HCT116 (cell line): ENCODE results near the gene DPP6. TPM values are rescaled to one million over a fixed set of nuclear protein-coding genes. Genes with fewer than 3 reads are reported as not detected.

Source experiments
- ATAC-seq: fragments of 200-7000 bp; cut with Tn5 transposase; 2 replicates; pipeline ENCODE4 v1.9.1; 2020; ENCODE audit warnings: mild to moderate bottlenecking, moderate library complexity
- BruUV-seq: library from RNA; stranded (reverse); fragments of 400-500 nt; replicated peaks from 2 replicates; lab custom pipeline; 2021; lab: Mats Ljungman, UMichigan
- CTCF ChIA-PET: fragments of 300-600 bp; sonication (Branson Sonifier 250); formaldehyde crosslinking; loops from one replicate; lab custom pipeline; 2021; ENCODE audit warnings: antibody characterized with exemption; lab: Charles Lee
- POLR2A ChIA-PET: fragments of 300-600, 350-600 bp; sonication (Branson Sonifier 250); formaldehyde crosslinking; loops from one replicate; lab custom pipeline; 2021; ENCODE audit warnings: antibody characterized with exemption; lab: Charles Lee
- RAD21 ChIA-PET, 2 experiments: fragments of 300-600 bp; sonication (Branson Sonifier 250); formaldehyde crosslinking; loops; one replicate each; lab custom pipeline; 2023; ENCODE audit warnings: low total read pairs in 2 of 2; ENCODE audit not compliant: uncharacterized antibody in 2 of 2, unreplicated experiment in 2 of 2, low non-redundant PET in 1 of 2; lab: Charles Lee
- DNase-seq: peaks from one replicate; pipeline ENCODE4 v3.0.0-alpha.2; 2010; ENCODE audit warnings: low read depth, low spot score
- H2AFZ ChIP-seq: fragments of 200-600 bp; shearing (Covaris generic), sonication (generic); 2 replicates; pipeline ENCODE4 v1.6.1; 2017; ENCODE audit warnings: low read depth, mixed run types, mixed read lengths, antibody characterized with exemption, low read length; ENCODE audit not compliant: poor library complexity, severe bottlenecking
- H3K27ac ChIP-seq: 2 replicates; pipeline ENCODE4 v1.5.1; 2012; ENCODE audit warnings: low read depth, low read length
- H3K27me3 ChIP-seq: fragments of 200-600 bp; sonication (generic); 2 replicates; pipeline ENCODE4 v1.6.1; 2016; ENCODE audit warnings: mixed run types, low read length, mixed read lengths; ENCODE audit not compliant: insufficient read depth
- H3K36me3 ChIP-seq, 2 experiments: fragments of 200-500 bp in 1 of 2; fragments of 200-600 bp in 1 of 2; sonication (Bioruptor generic) in 1 of 2; sonication (generic) in 1 of 2; 2 replicates each; pipeline versions ENCODE4 v1.5.1 to v1.6.1; 2014 to 2016; ENCODE audit warnings: low read length in 2 of 2, inconsistent platforms in 1 of 2, mixed read lengths in 1 of 2, mixed run types in 1 of 2; ENCODE audit not compliant: insufficient read depth in 2 of 2, control insufficient read depth in 1 of 2
- H3K4me1 ChIP-seq, 2 experiments: fragments of 200-600 bp in 1 of 2; sonication (generic) in 1 of 2; 2 replicates each; pipeline versions ENCODE4 v1.5.1 to v1.6.1; 2012 to 2017; ENCODE audit warnings: low read length in 2 of 2, inconsistent platforms in 1 of 2, mild to moderate bottlenecking in 1 of 2, mixed read lengths in 1 of 2, mixed run types in 1 of 2, moderate library complexity in 1 of 2; ENCODE audit not compliant: insufficient read depth in 2 of 2, control insufficient read depth in 1 of 2
- H3K4me2 ChIP-seq: fragments of 200-600 bp; sonication (generic); 2 replicates; pipeline ENCODE4 v1.6.1; 2017; ENCODE audit warnings: mixed run types, low read length, mixed read lengths
- H3K4me3 ChIP-seq, 2 experiments: fragments of 200-600 bp in 1 of 2; sonication (generic) in 1 of 2; replicated peaks in 1 of 2; 2 replicates each; pipeline ENCODE4 v1.5.1; 2011 to 2016; ENCODE audit warnings: low read length in 2 of 2, control low read depth in 1 of 2, low read depth in 1 of 2, mild to moderate bottlenecking in 1 of 2, mixed read lengths in 1 of 2, mixed run types in 1 of 2
- H3K79me2 ChIP-seq: fragments of 200-600 bp; sonication (generic); 2 replicates; pipeline ENCODE4 v1.6.1; 2017; ENCODE audit warnings: mild to moderate bottlenecking, mixed run types, low read length, moderate library complexity, mixed read lengths; ENCODE audit not compliant: insufficient read depth
- H3K9ac ChIP-seq: fragments of 200-600 bp; sonication (generic); 2 replicates; pipeline ENCODE4 v1.6.1; 2016; ENCODE audit warnings: low read length, mixed read lengths
- H3K9me2 ChIP-seq: fragments of 200-600 bp; sonication (generic), shearing (Covaris generic); 2 replicates; pipeline ENCODE4 v1.6.1; 2017; ENCODE audit warnings: mixed run types, mild to moderate bottlenecking, moderate library complexity; ENCODE audit not compliant: insufficient read depth
- H3K9me3 ChIP-seq, 2 experiments: fragments of 200-500 bp in 1 of 2; fragments of 200-600 bp in 1 of 2; sonication (Bioruptor generic) in 1 of 2; sonication (generic) in 1 of 2; 2 replicates each; pipeline ENCODE4 v1.6.1; 2014 to 2017; ENCODE audit warnings: low read length in 2 of 2, mixed read lengths in 2 of 2, inconsistent platforms in 1 of 2, low read depth in 1 of 2, mild to moderate bottlenecking in 1 of 2, mixed run types in 1 of 2, moderate library complexity in 1 of 2; ENCODE audit not compliant: control insufficient read depth in 1 of 2, insufficient read depth in 1 of 2
- H4K20me1 ChIP-seq: fragments of 200-600 bp; sonication (generic), shearing (Covaris generic); 2 replicates; pipeline ENCODE4 v1.6.1; 2017; ENCODE audit warnings: mixed run types, mild to moderate bottlenecking, moderate library complexity; ENCODE audit not compliant: insufficient read depth
- ATF3 ChIP-seq: IDR thresholded peaks from 2 replicates; pipeline ENCODE4 v1.6.1; 2012
- CEBPB ChIP-seq: IDR thresholded peaks from 2 replicates; pipeline ENCODE4 v1.6.1; 2012; ENCODE audit warnings: low read depth
- EGR1 ChIP-seq: IDR thresholded peaks from 2 replicates; pipeline ENCODE4 v1.6.1; 2012; ENCODE audit warnings: low read depth
- EZH2phosphoT487 ChIP-seq: fragments of 200-600 bp; IDR thresholded peaks from 2 replicates; pipeline ENCODE4 v1.6.1; 2018; ENCODE audit warnings: antibody characterized with exemption, borderline replicate concordance
- FOSL1 ChIP-seq: IDR thresholded peaks from 2 replicates; pipeline ENCODE4 v1.6.1; 2012; ENCODE audit warnings: low read depth
- MAX ChIP-seq: IDR thresholded peaks from 2 replicates; pipeline ENCODE4 v1.6.1; 2012
- POLR2A ChIP-seq: IDR thresholded peaks from 2 replicates; pipeline ENCODE4 v1.7.0; 2011; ENCODE audit warnings: borderline replicate concordance; ENCODE audit not compliant: insufficient read depth, insufficient read length; ENCODE audit errors: extremely low read depth
- POLR2AphosphoS5 ChIP-seq: IDR thresholded peaks from 2 replicates; pipeline ENCODE4 v1.6.1; 2011; ENCODE audit warnings: mild to moderate bottlenecking, low read depth, low read length, moderate library complexity
- RAD21 ChIP-seq: IDR thresholded peaks from 2 replicates; pipeline ENCODE4 v1.6.1; 2012; ENCODE audit warnings: low read depth, mild to moderate bottlenecking
- REST ChIP-seq: IDR thresholded peaks from 2 replicates; pipeline ENCODE4 v1.6.1; 2012; ENCODE audit warnings: low read depth
- SIN3A ChIP-seq: IDR thresholded peaks from 2 replicates; pipeline ENCODE4 v1.6.1; 2012; ENCODE audit warnings: low read depth
- SP1 ChIP-seq: IDR thresholded peaks from 2 replicates; pipeline ENCODE4 v1.6.1; 2012; ENCODE audit warnings: low read depth
- SRF ChIP-seq: IDR thresholded peaks from 2 replicates; pipeline ENCODE4 v1.6.1; 2012; ENCODE audit warnings: low read depth
- YY1 ChIP-seq: IDR thresholded peaks from 2 replicates; pipeline ENCODE4 v1.6.1; 2011; ENCODE audit warnings: low read length, low read depth, moderate library complexity, mild to moderate bottlenecking; ENCODE audit not compliant: insufficient replicate concordance; ENCODE audit errors: extremely low read depth
- ZNF274 ChIP-seq: fragments of 200-500 bp; sonication (Bioruptor generic); IDR thresholded peaks from 2 replicates; pipeline ENCODE4 v1.6.1; 2014; ENCODE audit warnings: mild to moderate bottlenecking, low read depth, low read length, inconsistent platforms
- intact Hi-C: fragments of 100-400 bp; cut with micrococcal nuclease; formaldehyde crosslinking; loops from 2 replicates; pipeline ENCODE4 v1.10.0; 2022
- total RNA-seq: library from RNA; stranded (reverse); gene quantifications from one replicate; pipeline ENCODE4 v1.2.1, GENCODE V29; 2021; ENCODE audit not compliant: unreplicated experiment

The DPP6 gene
- total RNA-seq, 1 experiment from 2014 or later, result not detected

- TF ChIP-seq CEBPB (no peak), EGR1 (no peak), EZH2phosphoT487 (no peak), POLR2AphosphoS5 (no peak), SRF (no peak), SP1 (no peak), POLR2A (no peak), YY1 (no peak), ZNF274 (no peak), SIN3A (no peak)
- intact Hi-C loops, result no loop called here
- no peaks in the 10 kb centered on the region for H3K9me2 ChIP-seq
- H3K4me1 ChIP-seq, result no peaks in the 10 kb centered on the region
- ChIA-PET RAD21 (no interaction called here), CTCF (no interaction called here), POLR2A (no interaction called here)
- ATAC-seq, result no peak
- H3K9ac ChIP-seq, result no peak overlapping the region
- no peak overlapping the region for H3K4me2 ChIP-seq
- no peaks in the 10 kb centered on the region for H3K36me3 ChIP-seq
- no peak overlapping the region for H2AFZ ChIP-seq
- H3K9me3 ChIP-seq, result no peaks in the 10 kb centered on the region; a peak in 1 of 4 replicates
- H3K27me3 ChIP-seq, result no peaks in the 10 kb centered on the region
- no peaks in the 10 kb centered on the region for H4K20me1 ChIP-seq
- no peak for DNase-seq
- BruUV-seq, result no TSS peak
- no peaks in the 10 kb centered on the region for H3K79me2 ChIP-seq
- no peak overlapping the region for H3K27ac ChIP-seq
- H3K4me3 ChIP-seq, result no peak overlapping the region
Measured at GRCh38 chr7:154583454-154583853, 531.3 kb downstream of the DPP6 start.

GRCh38 chr7:154584352-154585252 lies 532.4 kb downstream of the DPP6 start:
- CTCF ChIA-PET, result no interaction called here
- Histone ChIP-seq H3K27ac (no peak overlapping the region), H3K4me3 (no peak overlapping the region), H3K79me2 (no peaks in the 10 kb centered on the region), H3K9ac (no peak overlapping the region), H3K4me1 (no peaks in the 10 kb centered on the region), H3K27me3 (no peaks in the 10 kb centered on the region), H3K9me2 (no peaks in the 10 kb centered on the region), H2AFZ (no peak overlapping the region), H3K36me3 (no peaks in the 10 kb centered on the region), H4K20me1 (no peaks in the 10 kb centered on the region), H3K4me2 (no peak overlapping the region), H3K9me3 (no peaks in the 10 kb centered on the region; a peak in 1 of 4 replicates)
- DNase-seq, result no peak
- intact Hi-C loops, result no loop called here
- RAD21 ChIA-PET, result no interaction called here
- no TSS peak for BruUV-seq
- no peak for ATAC-seq
- POLR2A ChIA-PET, result no interaction called here
- no peak for TF ChIP-seq CEBPB
- no peak for TF ChIP-seq ZNF274
- TF ChIP-seq FOSL1, result no peak
- no peak for TF ChIP-seq ATF3
- TF ChIP-seq RAD21, result no peak
- no peak for TF ChIP-seq EZH2phosphoT487
- no peak for TF ChIP-seq EGR1
- no peak for TF ChIP-seq REST
- TF ChIP-seq YY1, result no peak
- no peak for TF ChIP-seq MAX
